ENCODE measurements around the gene ANGPTL1. TPM values are rescaled to one million over a fixed set of nuclear protein-coding genes. Genes with fewer than 3 reads are reported as not detected.

ANGPTL1 gene
- total RNA-seq, 5 donors from 2014 or later (not counting 1 experiment from before 2014, with no cell fraction given) = 0.09 to 0.22 TPM; not detected in 3

- CTCF ChIA-PET = interaction anchor here (0.6 to 1.0 kb wide), 2 partner anchors 10 to 22 kb away, joined by 3 read pairs; no protein-coding TSS in a partner anchor
- H3K4me1 Mint-ChIP-seq = peaks cover 3 to 5% (median 4%) of the 10 kb centered on the region in 3 donors
Observed at GRCh38 chr1:178871551-178872320, 859 bp upstream of the ANGPTL1 start.

GRCh38 chr1:178870221-178870620 lies 656 bp downstream of the ANGPTL1 start:
- no CpG with 5 or more reads among the region's 1 CpG for WGBS (ENCODE audit: insufficient coverage)
- Histone ChIP-seq H3K27ac (ENCODE audit: low read length) (no peak overlapping the region), H3K4me1 (ENCODE audit: control insufficient read depth in 1 of 2, extremely low read depth in 1 of 2, insufficient read depth in 2 of 2, low read length in 2 of 2) (no peaks in the 10 kb centered on the region), H3K27me3 (replicated peaks in 1 of 2; ENCODE audit: control insufficient read depth in 2 of 2, extremely low read depth in 1 of 2, insufficient read depth in 2 of 2, low read length in 1 of 2) (no peaks in the 10 kb centered on the region), H3K9me3 (no peaks in the 10 kb centered on the region), H3K4me3 (ENCODE audit: control insufficient read depth in 1 of 2, extremely low read depth in 1 of 2, low read length in 1 of 2) (no peak overlapping the region), H3K36me3 (ENCODE audit: control insufficient read depth in 2 of 2, extremely low read depth in 1 of 2, insufficient read depth in 1 of 2, low read length in 1 of 2) (no peaks in the 10 kb centered on the region)
- no peak overlapping the region for H3K4me3 Mint-ChIP-seq
- ChIA-PET CTCF (no interaction called here), POLR2A (interaction anchor here in 1 of 2 donors (0.6 kb wide), 1 partner anchor 10 kb away, joined by 4 read pairs; no protein-coding TSS in a partner anchor)
- no peak for DNase-seq
- H3K9me3 Mint-ChIP-seq = no peaks in the 10 kb centered on the region
- no peak for ATAC-seq (replicated peaks in 1 of 4)
- H3K27ac Mint-ChIP-seq = no peak overlapping the region
- H3K27me3 Mint-ChIP-seq = no peaks in the 10 kb centered on the region
- peaks cover 11% of the 10 kb centered on the region for H3K36me3 Mint-ChIP-seq
- peaks cover 3 to 5% (median 4%) of the 10 kb centered on the region in 3 donors for H3K4me1 Mint-ChIP-seq

More at GRCh38 chr1:178871551-178872320, 859 bp upstream of the ANGPTL1 start:
- no peak for DNase-seq
- H3K4me3 ChIP-seq (ENCODE audit: control insufficient read depth in 1 of 2, extremely low read depth in 1 of 2, low read length in 1 of 2) = no peak overlapping the region
- no peaks in the 10 kb centered on the region for H3K27me3 ChIP-seq (replicated peaks in 1 of 2; ENCODE audit: control insufficient read depth in 2 of 2, extremely low read depth in 1 of 2, insufficient read depth in 2 of 2, low read length in 1 of 2)
- H3K36me3 ChIP-seq (ENCODE audit: control insufficient read depth in 2 of 2, extremely low read depth in 1 of 2, insufficient read depth in 1 of 2, low read length in 1 of 2) = no peaks in the 10 kb centered on the region
- ATAC-seq (replicated peaks in 1 of 4) = no peak
- POLR2A ChIA-PET = interaction anchor here in 1 of 2 donors (0.7 kb wide), 1 partner anchor 87 kb away, joined by 6 read pairs; no protein-coding TSS in a partner anchor
- H3K27ac Mint-ChIP-seq = no peak overlapping the region
- H3K4me3 Mint-ChIP-seq = no peak overlapping the region
- no peaks in the 10 kb centered on the region for H3K4me1 ChIP-seq (ENCODE audit: control insufficient read depth in 1 of 2, extremely low read depth in 1 of 2, insufficient read depth in 2 of 2, low read length in 2 of 2)
- H3K9me3 ChIP-seq = no peaks in the 10 kb centered on the region
- no peak overlapping the region for H3K27ac ChIP-seq (ENCODE audit: low read length)
- peaks cover 3% of the 10 kb centered on the region for H3K36me3 Mint-ChIP-seq
- H3K27me3 Mint-ChIP-seq = no peaks in the 10 kb centered on the region
- no peaks in the 10 kb centered on the region for H3K9me3 Mint-ChIP-seq

- CTCF ChIA-PET = no interaction called here
- POLR2A ChIA-PET = no interaction called here
- no peak overlapping the region for H3K4me3 ChIP-seq (ENCODE audit: control insufficient read depth in 1 of 2, extremely low read depth in 1 of 2, low read length in 1 of 2)
- H3K4me1 Mint-ChIP-seq = peaks cover 3 to 7% (median 5%) of the 10 kb centered on the region in 3 donors
- H3K27ac Mint-ChIP-seq = no peak overlapping the region
- ATAC-seq (replicated peaks in 1 of 4) = no peak
- WGBS (ENCODE audit: insufficient coverage) = no CpG with 5 or more reads among the region's 3 CpGs
- H3K27me3 ChIP-seq (replicated peaks in 1 of 2; ENCODE audit: control insufficient read depth in 2 of 2, extremely low read depth in 1 of 2, insufficient read depth in 2 of 2, low read length in 1 of 2) = no peaks in the 10 kb centered on the region
- H3K36me3 Mint-ChIP-seq = peaks cover 15% of the 10 kb centered on the region
- H3K9me3 ChIP-seq = no peaks in the 10 kb centered on the region
- no peak overlapping the region for H3K27ac ChIP-seq (ENCODE audit: low read length)
- H3K27me3 Mint-ChIP-seq = no peaks in the 10 kb centered on the region
- no peaks in the 10 kb centered on the region for H3K9me3 Mint-ChIP-seq
- no peak overlapping the region for H3K4me3 Mint-ChIP-seq
- no peaks in the 10 kb centered on the region for H3K4me1 ChIP-seq (ENCODE audit: control insufficient read depth in 1 of 2, extremely low read depth in 1 of 2, insufficient read depth in 2 of 2, low read length in 2 of 2)
- no peaks in the 10 kb centered on the region for H3K36me3 ChIP-seq (ENCODE audit: control insufficient read depth in 2 of 2, extremely low read depth in 1 of 2, insufficient read depth in 1 of 2, low read length in 1 of 2)
- DNase-seq = no peak
Observed at GRCh38 chr1:178869119-178869697, 1.7 kb downstream of the ANGPTL1 start.

- peaks cover 3 to 7% (median 5%) of the 10 kb centered on the region in 3 donors for H3K4me1 Mint-ChIP-seq
- no peak overlapping the region for H3K4me3 Mint-ChIP-seq
- H3K27me3 ChIP-seq (replicated peaks in 1 of 2; ENCODE audit: control insufficient read depth in 2 of 2, extremely low read depth in 1 of 2, insufficient read depth in 2 of 2, low read length in 1 of 2) = no peaks in the 10 kb centered on the region
- no peaks in the 10 kb centered on the region for H3K9me3 Mint-ChIP-seq
- H3K9me3 ChIP-seq = no peaks in the 10 kb centered on the region
- no peak for DNase-seq
- H3K27me3 Mint-ChIP-seq = no peaks in the 10 kb centered on the region
- ATAC-seq (replicated peaks in 1 of 4) = no peak
- no peaks in the 10 kb centered on the region for H3K36me3 ChIP-seq (ENCODE audit: control insufficient read depth in 2 of 2, extremely low read depth in 1 of 2, insufficient read depth in 1 of 2, low read length in 1 of 2)
- no CpG with 5 or more reads among the region's 1 CpG for WGBS (ENCODE audit: insufficient coverage)
- H3K4me3 ChIP-seq (ENCODE audit: control insufficient read depth in 1 of 2, extremely low read depth in 1 of 2, low read length in 1 of 2) = no peak overlapping the region
- H3K27ac Mint-ChIP-seq = no peak overlapping the region
- no peaks in the 10 kb centered on the region for H3K4me1 ChIP-seq (ENCODE audit: control insufficient read depth in 1 of 2, extremely low read depth in 1 of 2, insufficient read depth in 2 of 2, low read length in 2 of 2)
- CTCF ChIA-PET = no interaction called here
- H3K27ac ChIP-seq (ENCODE audit: low read length) = no peak overlapping the region
- H3K36me3 Mint-ChIP-seq = peaks cover 15% of the 10 kb centered on the region
- POLR2A ChIA-PET = no interaction called here
Observed at GRCh38 chr1:178868706-178869105, 2.2 kb downstream of the ANGPTL1 start.

- Histone ChIP-seq H3K27me3 (replicated peaks in 1 of 2; ENCODE audit: control insufficient read depth in 2 of 2, extremely low read depth in 1 of 2, insufficient read depth in 2 of 2, low read length in 1 of 2) (no peaks in the 10 kb centered on the region), H3K4me1 (ENCODE audit: control insufficient read depth in 1 of 2, extremely low read depth in 1 of 2, insufficient read depth in 2 of 2, low read length in 2 of 2) (no peaks in the 10 kb centered on the region), H3K4me3 (ENCODE audit: control insufficient read depth in 1 of 2, extremely low read depth in 1 of 2, low read length in 1 of 2) (no peak overlapping the region), H3K36me3 (ENCODE audit: control insufficient read depth in 2 of 2, extremely low read depth in 1 of 2, insufficient read depth in 1 of 2, low read length in 1 of 2) (no peaks in the 10 kb centered on the region), H3K27ac (ENCODE audit: low read length) (no peak overlapping the region), H3K9me3 (no peaks in the 10 kb centered on the region)
- ATAC-seq (replicated peaks in 1 of 4) (no peak), DNase-seq (no peak)
- no peak overlapping the region for H3K4me3 Mint-ChIP-seq
- CTCF ChIA-PET = interaction anchor here in 1 of 2 donors (0.5 kb wide), 1 partner anchor 12 kb away, joined by 7 read pairs; no protein-coding TSS in a partner anchor
- no peaks in the 10 kb centered on the region for H3K27me3 Mint-ChIP-seq
- WGBS (ENCODE audit: insufficient coverage) = no CpG with 5 or more reads among the region's 5 CpGs
- peaks cover 15% of the 10 kb centered on the region for H3K36me3 Mint-ChIP-seq
- H3K9me3 Mint-ChIP-seq = no peaks in the 10 kb centered on the region
- POLR2A ChIA-PET = no interaction called here
- no peak overlapping the region for H3K27ac Mint-ChIP-seq
- H3K4me1 Mint-ChIP-seq = peaks cover 3 to 7% (median 5%) of the 10 kb centered on the region in 3 donors
Observed at GRCh38 chr1:178867670-178868069, 3.2 kb downstream of the ANGPTL1 start.

GRCh38 chr1:178864326-178864725 lies 6.6 kb downstream of the ANGPTL1 start:
- no peak overlapping the region for H3K4me3 ChIP-seq (ENCODE audit: control insufficient read depth in 1 of 2, extremely low read depth in 1 of 2, low read length in 1 of 2)
- ChIA-PET CTCF (no interaction called here), POLR2A (no interaction called here)
- Mint-ChIP-seq H3K9me3 (no peaks in the 10 kb centered on the region), H3K36me3 (peaks cover 23% of the 10 kb centered on the region), H3K27me3 (peaks cover 0 to 2% of the 10 kb centered on the region in 2 donors), H3K27ac (no peak overlapping the region), H3K4me1 (peaks cover 3 to 7% (median 5%) of the 10 kb centered on the region in 3 donors), H3K4me3 (no peak overlapping the region)
- no peaks in the 10 kb centered on the region for H3K36me3 ChIP-seq (ENCODE audit: control insufficient read depth in 2 of 2, extremely low read depth in 1 of 2, insufficient read depth in 1 of 2, low read length in 1 of 2)
- 9% methylated on average over 4 of the region's 6 CpGs for WGBS (ENCODE audit: insufficient coverage)
- H3K4me1 ChIP-seq (ENCODE audit: control insufficient read depth in 1 of 2, extremely low read depth in 1 of 2, insufficient read depth in 2 of 2, low read length in 2 of 2) = no peaks in the 10 kb centered on the region
- no peak overlapping the region for H3K27ac ChIP-seq (ENCODE audit: low read length)
- ATAC-seq (replicated peaks in 1 of 4) (no peak), DNase-seq (no peak)
- H3K9me3 ChIP-seq = no peaks in the 10 kb centered on the region
- H3K27me3 ChIP-seq (replicated peaks in 1 of 2; ENCODE audit: control insufficient read depth in 2 of 2, extremely low read depth in 1 of 2, insufficient read depth in 2 of 2, low read length in 1 of 2) = no peaks in the 10 kb centered on the region

All from T-cell (primary cell).